Endothelial cell of umbilical vein (primary cell): ENCODE results near the gene SERGEF. TPM values are rescaled to one million over a fixed set of nuclear protein-coding genes. Genes with fewer than 3 reads are reported as not detected.

Experiments
- BruUV-seq: library from RNA; stranded (reverse); fragments of 400-500 nt; replicated peaks from 2 replicates; lab custom pipeline; 2021; lab: Mats Ljungman, UMichigan
- CTCF ChIA-PET: fragments of 300-600, 350-600 bp; sonication (Branson Sonifier 250); formaldehyde crosslinking; loops from one replicate; lab custom pipeline; 2021; ENCODE audit warnings: antibody characterized with exemption, inconsistent platforms; lab: Charles Lee
- POLR2A ChIA-PET: fragments of 300-600, 350-600 bp; sonication (Branson Sonifier 250); formaldehyde crosslinking; loops from one replicate; lab custom pipeline; 2021; ENCODE audit warnings: antibody characterized with exemption, inconsistent platforms; lab: Charles Lee
- DNase-seq: peaks from one replicate; pipeline ENCODE4 v3.0.0-alpha.2; 2011; ENCODE audit warnings: low read depth, low spot score
- FAIRE-seq: peaks from 2 replicates; lab custom pipeline; 2011; peaks lifted over from hg19 to GRCh38; lab: Jason Lieb, UNC
- H2AFZ ChIP-seq: 2 replicates; pipeline ENCODE4 v1.6.0; 2012; ENCODE audit warnings: low read depth, low read length, control low read depth, inconsistent platforms
- H3K27ac ChIP-seq: 2 replicates; pipeline ENCODE4 v1.5.1; 2011; ENCODE audit warnings: low read depth, mild to moderate bottlenecking, control low read depth, low read length, moderate library complexity; ENCODE audit not compliant: insufficient read depth
- H3K27me3 ChIP-seq, 2 experiments: 2 replicates each; pipeline versions ENCODE4 v1.6.0 to v1.6.1; 2011; ENCODE audit warnings: low read length in 2 of 2, mixed read lengths in 1 of 2; ENCODE audit not compliant: control insufficient read depth in 2 of 2, insufficient read depth in 2 of 2
- H3K36me3 ChIP-seq, 2 experiments: 2 replicates in 1 of 2; 3 replicates in 1 of 2; pipeline ENCODE4 v1.5.1; 2011; ENCODE audit warnings: low read length in 2 of 2, mild to moderate bottlenecking in 1 of 2, moderate library complexity in 1 of 2; ENCODE audit not compliant: control insufficient read depth in 2 of 2, insufficient read depth in 2 of 2; ENCODE audit errors: extremely low read depth in 1 of 2
- H3K4me1 ChIP-seq: 3 replicates; pipeline ENCODE4 v1.5.1; 2011; ENCODE audit warnings: mild to moderate bottlenecking, low read length; ENCODE audit not compliant: control insufficient read depth, insufficient read depth; ENCODE audit errors: extremely low read depth
- H3K4me2 ChIP-seq: 2 replicates; pipeline ENCODE4 v1.6.1; 2011; ENCODE audit warnings: low read length, control low read depth, mixed read lengths; ENCODE audit not compliant: insufficient read depth
- H3K4me3 ChIP-seq, 3 experiments: fragments of 200-600 bp in 1 of 3; sonication (generic), shearing (Covaris generic) in 1 of 3; replicated peaks in 1 of 3; 2 replicates each; pipeline ENCODE4 v1.5.1; 2011 to 2016; ENCODE audit warnings: control low read depth in 3 of 3, low read length in 3 of 3, mild to moderate bottlenecking in 2 of 3, inconsistent platforms in 1 of 3, low read depth in 1 of 3, moderate library complexity in 1 of 3; ENCODE audit not compliant: insufficient read depth in 1 of 3
- H3K79me2 ChIP-seq: 2 replicates; pipeline ENCODE4 v1.6.0; 2012; ENCODE audit warnings: low read length, inconsistent platforms; ENCODE audit not compliant: control insufficient read depth, insufficient read depth
- H3K9ac ChIP-seq: replicated peaks from 2 replicates; pipeline ENCODE3; 2011; ENCODE audit warnings: low read length, control low read depth; ENCODE audit not compliant: insufficient read depth; ENCODE audit errors: extremely low read depth
- H3K9me1 ChIP-seq: replicated peaks from 3 replicates; pipeline ENCODE4 v1.6.0; 2011; ENCODE audit warnings: mild to moderate bottlenecking, low read length; ENCODE audit not compliant: control insufficient read depth, insufficient read depth; ENCODE audit errors: extremely low read depth
- H3K9me3 ChIP-seq: replicated peaks from 2 replicates; pipeline ENCODE4 v1.5.1; 2012; ENCODE audit warnings: low read length, inconsistent platforms; ENCODE audit not compliant: control insufficient read depth, insufficient read depth
- H4K20me1 ChIP-seq: replicated peaks from 2 replicates; pipeline ENCODE3; 2011; ENCODE audit warnings: mild to moderate bottlenecking, low read length; ENCODE audit not compliant: control insufficient read depth, insufficient read depth; ENCODE audit errors: extremely low read depth
- CTCF ChIP-seq, 2 donors: IDR thresholded peaks; 1 replicate in 1 of 2; 2 replicates in 1 of 2; pipeline ENCODE4 v1.5.1; 2011; ENCODE audit warnings: low read length in 2 of 2, mild to moderate bottlenecking in 2 of 2, moderate library complexity in 2 of 2, control low read depth in 1 of 2, inconsistent platforms in 1 of 2, low read depth in 1 of 2; ENCODE audit not compliant: insufficient read depth in 1 of 2; ENCODE audit errors: extremely low read depth in 1 of 2
- EZH2 ChIP-seq: IDR thresholded peaks from 2 replicates; pipeline ENCODE4 v1.6.1; 2012; ENCODE audit warnings: borderline replicate concordance, low read depth, mild to moderate bottlenecking, moderate library complexity, low read length, inconsistent platforms; ENCODE audit not compliant: severe bottlenecking
- FOS ChIP-seq: IDR thresholded peaks from 2 replicates; pipeline ENCODE4 v1.6.1; 2011; ENCODE audit warnings: mild to moderate bottlenecking, low read length, moderate library complexity, borderline replicate concordance; ENCODE audit not compliant: insufficient read depth
- GATA2 ChIP-seq: IDR thresholded peaks from 2 replicates; pipeline ENCODE4 v1.7.0; 2011; ENCODE audit warnings: low read depth, mild to moderate bottlenecking, moderate library complexity, mixed read lengths, low read length; ENCODE audit not compliant: insufficient read length, insufficient read depth
- JUN ChIP-seq: IDR thresholded peaks from 2 replicates; pipeline ENCODE4 v1.6.1; 2011; ENCODE audit warnings: borderline replicate concordance, low read depth; ENCODE audit not compliant: insufficient read length, insufficient read depth
- MAX ChIP-seq: IDR thresholded peaks from 2 replicates; pipeline ENCODE4 v1.6.1; 2011; ENCODE audit not compliant: insufficient read depth, insufficient read length
- MYC ChIP-seq: IDR thresholded peaks from one replicate; pipeline ENCODE4 v1.6.1; 2011; ENCODE audit warnings: mild to moderate bottlenecking, low read depth, low read length
- POLR2A ChIP-seq: IDR thresholded peaks from 2 replicates; pipeline ENCODE4 v1.6.1; 2012; ENCODE audit warnings: low read depth, mild to moderate bottlenecking, control low read depth, low read length
- POLR2AphosphoS5 ChIP-seq: IDR thresholded peaks from 2 replicates; pipeline ENCODE4 v1.6.1; 2012; ENCODE audit warnings: low read depth, mild to moderate bottlenecking, control low read depth, low read length, moderate library complexity; ENCODE audit not compliant: insufficient read depth
- dilution Hi-C: fragments of 300-500 bp; cut with MboI; formaldehyde crosslinking; loops from one replicate; pipeline ENCODE4 v1.15.0; 2019; ENCODE audit warnings: low sequenced_read_pairs; ENCODE audit not compliant: extremely low pct_ligation_motif_present
- intact Hi-C: fragments of 100-400 bp; cut with micrococcal nuclease; formaldehyde crosslinking; loops from one replicate; pipeline ENCODE4 v1.10.0; 2022
- polyA plus RNA-seq, 4 experiments: library from polyadenylated mRNA; depleted of rRNA in 3 of 4; stranded (reverse) in 3 of 4; unstranded in 1 of 4; fragments of >200 nt; gene quantifications; 2 replicates each; pipeline versions ENCODE4 v1.2.1 to v1.2.3, GENCODE V29; 2011 to 2012; ENCODE audit warnings: missing spikeins in 1 of 4
- total RNA-seq: library from RNA; stranded (reverse); gene quantifications from 2 replicates; pipeline ENCODE4 v1.2.3, GENCODE V29; 2021

Gene SERGEF
- total and polyA plus RNA-seq, 2 donors (not counting 3 experiments of a cell fraction or from before 2014, with no cell fraction given): 8.7 to 16.7 TPM

- POLR2A ChIA-PET: no interaction called here
- H3K9me1 ChIP-seq: no peaks in the 10 kb centered on the region
- H3K4me3 ChIP-seq: no peak overlapping the region
- FAIRE-seq (no peak), DNase-seq (no peak)
- H3K27me3 ChIP-seq: no peaks in the 10 kb centered on the region
- TF ChIP-seq FOS: no peak
- TF ChIP-seq MAX: no peak
- TF ChIP-seq MYC: no peak
- no peak for TF ChIP-seq JUN
- TF ChIP-seq POLR2AphosphoS5: no peak
- TF ChIP-seq POLR2A: no peak
- no peak for TF ChIP-seq CTCF (IDR thresholded peaks at IDR 0.05; ENCODE audit: extremely low read depth in 1 of 2, insufficient read depth in 1 of 2, low read depth in 1 of 2, low read length in 2 of 2)
- TF ChIP-seq GATA2: no peak
- no peak for TF ChIP-seq EZH2
- no peaks in the 10 kb centered on the region for H3K4me1 ChIP-seq
- H3K9ac ChIP-seq: no peak overlapping the region
- no TSS peak for BruUV-seq
- CTCF ChIA-PET: no interaction called here
- H3K4me2 ChIP-seq: no peak overlapping the region
- intact Hi-C loops: no loop called here
- H4K20me1 ChIP-seq: no peaks in the 10 kb centered on the region
- no peaks in the 10 kb centered on the region for H3K9me3 ChIP-seq
- dilution Hi-C loops: no loop called here
- H3K79me2 ChIP-seq: no peaks in the 10 kb centered on the region
- no peak overlapping the region for H2AFZ ChIP-seq
- no peak overlapping the region for H3K27ac ChIP-seq
- no peaks in the 10 kb centered on the region for H3K36me3 ChIP-seq
Observed at GRCh38 chr11:17892409-17892808, 120.4 kb downstream of the SERGEF start.
